GM12864 (cell line): ENCODE results near the gene GYS1.

Experiments used
- DNase-seq: peaks from one replicate; pipeline ENCODE4 v3.0.0-alpha.2; 2011; ENCODE audit warnings: low read depth
- H3K4me3 ChIP-seq: 2 replicates; pipeline ENCODE4 v1.5.1; 2011; ENCODE audit warnings: mild to moderate bottlenecking, low read depth, low read length, control low read depth
- CTCF ChIP-seq: IDR thresholded peaks from 2 replicates; pipeline ENCODE4 v1.5.1; 2011; ENCODE audit warnings: low read depth, mild to moderate bottlenecking, moderate library complexity, low read length, control low read depth, inconsistent platforms; ENCODE audit errors: missing control alignments

Gene GYS1

GRCh38 chr19:49017041-49017665 lies 24.0 kb upstream of the GYS1 start, which contains the start of gene LHB:
Gene LHB (minus strand): TSS chr19:49017091. CDS start chr19:49017081, 10 bp downstream.
- no peak for TF ChIP-seq CTCF
- peak within 1 kb of the TSS; percentile 44 for H3K4me3 ChIP-seq

GRCh38 chr19:49016067-49016839 lies 23.1 kb upstream of the GYS1 start:
- no peak for DNase-seq
- no peak overlapping the region for H3K4me3 ChIP-seq
- no peak for TF ChIP-seq CTCF

More at GRCh38 chr19:49017041-49017665, 24.0 kb upstream of the GYS1 start, which contains the start of gene LHB:
- no peak for DNase-seq

- DNase-seq = no peak
- no peak for TF ChIP-seq CTCF
- H3K4me3 ChIP-seq = no peak overlapping the region
Measured at GRCh38 chr19:49014870-49015255, 21.8 kb upstream of the GYS1 start.

- DNase-seq = no peak
- no peak for TF ChIP-seq CTCF
- H3K4me3 ChIP-seq = no peak overlapping the region
Measured at GRCh38 chr19:49014123-49014869, 21.2 kb upstream of the GYS1 start.

- H3K4me3 ChIP-seq = no peak overlapping the region
- no peak for TF ChIP-seq CTCF
- no peak for DNase-seq
Measured at GRCh38 chr19:49011194-49011593, 18.1 kb upstream of the GYS1 start.

- no peak for DNase-seq
- no peak for TF ChIP-seq CTCF
- no peak overlapping the region for H3K4me3 ChIP-seq
Measured at GRCh38 chr19:49010453-49010852, 17.3 kb upstream of the GYS1 start.
